Right hindlimb (tissue), 1 donor: Measurements from ENCODE around the gene GMCL2.
"Not testable (repeated sequence)": the region's sequence is repeated elsewhere in the genome, so short reads cannot be mapped to it uniquely, and the experiment has no call there.

Experiments
- DNase-seq: peaks from one replicate; pipeline ENCODE4 v3.0.0-alpha.2; 2018

Gene GMCL2

GRCh38 chr5:178205749-178206047 is 18.5 kb upstream of the GMCL2 start:
- no peak for DNase-seq

GRCh38 chr5:178204935-178205748 is 18.0 kb upstream of the GMCL2 start:
- DNase-seq, result peak; percentile 81

DNA sequence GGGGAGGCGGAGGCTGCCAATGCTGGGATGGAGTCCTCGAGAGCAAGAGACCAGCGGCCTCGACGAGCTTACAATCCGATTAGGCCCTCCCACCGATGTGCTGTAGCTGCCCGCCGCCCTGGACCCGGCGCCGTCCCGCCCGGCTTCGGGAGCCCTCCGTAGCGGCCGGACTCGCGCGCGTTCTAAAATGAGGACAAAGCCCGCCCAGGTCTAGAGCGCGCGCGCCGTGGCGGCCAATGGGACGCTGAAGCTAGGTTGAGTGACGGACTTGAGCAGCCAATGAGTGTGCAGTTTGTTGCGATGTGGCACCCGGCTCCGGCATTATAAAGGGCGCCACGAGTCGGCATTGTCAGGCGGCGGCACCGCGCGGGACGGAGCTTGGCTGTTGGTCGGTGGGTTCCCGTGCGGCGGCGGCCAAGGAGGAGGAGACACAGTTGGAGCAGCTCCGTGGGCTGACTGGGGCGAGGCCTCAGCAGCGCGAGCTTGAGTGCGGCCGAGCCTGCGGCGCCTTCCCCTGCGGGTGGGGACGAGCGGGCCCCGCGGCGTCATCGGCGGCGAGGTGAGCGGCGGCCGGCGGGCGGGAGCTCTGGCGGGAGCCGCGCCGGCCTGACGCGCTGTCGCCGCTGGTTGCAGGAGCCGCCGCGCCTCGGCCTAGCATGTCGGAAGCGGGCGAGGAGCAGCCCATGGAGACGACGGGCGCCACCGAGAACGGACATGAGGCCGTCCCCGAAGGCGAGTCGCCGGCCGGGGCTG is 17.2 kb upstream of the GMCL2 start, which contains the start of gene HNRNPAB:
Gene HNRNPAB, plus strand, starts transcription at position 352 of the 753 bp plus-strand sequence. Its CDS starts 305 bp downstream, at position 657.
- peak; percentile 96 for DNase-seq

DNA sequence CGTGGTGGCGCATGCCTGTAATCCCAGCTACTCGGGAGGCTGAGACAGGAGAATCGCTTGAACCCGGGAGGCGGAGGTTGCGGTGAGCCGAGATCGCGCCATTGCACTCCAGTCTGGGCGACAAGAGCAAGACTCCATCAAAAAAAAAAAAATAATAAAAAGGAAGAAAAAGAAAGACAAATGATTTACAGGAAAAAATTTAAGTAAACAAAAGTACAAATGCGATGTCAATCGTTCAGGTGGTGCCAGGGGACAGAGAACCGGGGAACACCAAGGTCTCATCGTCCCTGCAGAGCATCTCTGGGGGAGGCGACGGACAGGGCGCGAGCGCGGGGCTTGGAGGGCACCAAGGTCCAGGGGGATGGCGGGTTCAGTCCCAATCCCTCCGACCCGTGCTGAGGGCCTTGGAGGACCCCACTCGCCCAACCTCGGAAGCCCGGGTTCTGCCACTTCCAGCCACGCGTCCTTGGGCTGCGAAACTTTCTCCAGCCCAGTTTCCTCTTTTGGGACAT is 16.6 kb upstream of the GMCL2 start:
- DNase-seq, result no peak

DNA sequence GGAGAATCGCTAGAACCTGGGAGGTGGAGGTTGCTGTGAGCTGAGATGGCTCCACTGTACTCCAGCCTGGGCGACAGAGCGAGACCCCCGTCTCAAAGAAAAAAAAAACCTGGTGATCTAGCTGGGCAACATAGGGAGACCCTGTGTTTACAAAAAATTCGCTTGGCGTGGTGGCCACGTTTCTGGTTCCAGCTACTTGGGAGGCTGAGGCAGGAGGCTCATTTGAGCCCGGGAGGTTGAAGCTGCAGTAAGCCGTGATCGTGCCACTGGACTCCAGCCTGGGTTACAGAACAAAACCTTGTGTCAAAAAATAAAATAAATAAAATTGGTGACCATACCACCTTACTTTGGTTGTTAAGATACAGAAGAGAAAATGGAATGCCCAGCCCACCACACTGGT is 15.4 kb upstream of the GMCL2 start:
- DNase-seq, result no peak

DNA sequence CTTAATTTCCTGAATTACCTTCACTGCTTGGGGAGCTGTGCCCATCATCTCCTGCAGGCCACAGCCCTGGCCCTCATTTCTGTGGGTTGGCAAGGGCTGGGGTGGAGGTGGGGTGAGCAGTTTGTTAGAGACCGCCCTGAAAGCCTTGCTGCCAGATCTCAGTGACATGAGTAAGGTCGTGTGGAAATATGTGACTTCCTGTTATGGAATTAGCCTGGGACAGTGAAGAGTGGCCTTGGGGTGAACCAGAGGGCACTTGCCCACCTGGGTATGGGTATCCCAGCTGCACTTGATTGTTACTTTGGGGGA is 14.7 kb upstream of the GMCL2 start:
- no peak for DNase-seq

- DNase-seq, result no peak
These were observed 14.2 kb upstream of the GMCL2 start for GRCh38 chr5:178201221-178201926.

- no peak for DNase-seq
These were observed 12.6 kb upstream of the GMCL2 start for GRCh38 chr5:178199581-178200434.

DNA sequence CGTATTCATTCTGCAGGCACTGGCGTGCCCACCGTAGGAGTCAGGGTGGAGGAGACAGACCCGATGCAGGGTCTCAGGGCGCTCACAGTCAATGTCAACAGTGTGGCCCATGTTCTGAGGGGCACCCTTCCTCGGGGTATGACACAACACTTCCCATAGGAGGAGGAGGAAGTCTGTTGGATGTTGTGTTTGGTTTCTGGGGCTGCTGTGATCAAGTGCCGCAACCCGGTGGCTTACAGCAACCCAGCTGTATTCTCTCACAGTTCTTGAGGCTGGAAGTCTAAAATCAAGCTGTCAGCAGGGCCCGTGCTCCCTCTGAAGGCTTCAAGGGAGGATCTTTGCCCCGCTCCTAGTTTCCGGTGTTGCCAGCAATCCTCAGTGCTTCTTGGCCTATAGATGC is 11.5 kb upstream of the GMCL2 start:
- DNase-seq, result no peak

DNA sequence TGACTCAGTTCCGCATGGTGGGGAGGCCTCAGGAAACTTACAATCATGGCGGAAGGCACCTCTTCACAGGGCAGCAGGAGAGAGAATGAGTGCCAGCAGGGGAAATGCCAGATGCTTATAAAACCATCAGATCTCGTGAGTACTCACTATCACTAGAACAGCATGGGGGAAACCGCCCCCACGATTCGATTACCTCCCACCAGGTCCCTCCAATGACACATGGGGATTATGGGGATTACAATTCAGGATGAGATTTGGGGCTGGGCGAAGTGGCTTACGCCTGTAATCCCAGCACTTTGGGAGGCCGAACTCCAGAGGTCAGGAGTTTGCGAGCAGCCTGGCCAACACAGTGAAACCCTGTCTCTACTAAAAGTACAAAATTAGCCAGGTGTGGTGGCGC is 11.0 kb upstream of the GMCL2 start:
- not testable (repeated sequence) for DNase-seq

- no peak for DNase-seq
These were observed 9.8 kb upstream of the GMCL2 start for GRCh38 chr5:178196986-178197385.

- no peak for DNase-seq
These were observed 9.2 kb upstream of the GMCL2 start for GRCh38 chr5:178196281-178196812.

- DNase-seq, result no peak
These were observed 6.9 kb upstream of the GMCL2 start for GRCh38 chr5:178194026-178194425.

- DNase-seq, result no peak
These were observed 6.2 kb upstream of the GMCL2 start for GRCh38 chr5:178193251-178193809.

DNA sequence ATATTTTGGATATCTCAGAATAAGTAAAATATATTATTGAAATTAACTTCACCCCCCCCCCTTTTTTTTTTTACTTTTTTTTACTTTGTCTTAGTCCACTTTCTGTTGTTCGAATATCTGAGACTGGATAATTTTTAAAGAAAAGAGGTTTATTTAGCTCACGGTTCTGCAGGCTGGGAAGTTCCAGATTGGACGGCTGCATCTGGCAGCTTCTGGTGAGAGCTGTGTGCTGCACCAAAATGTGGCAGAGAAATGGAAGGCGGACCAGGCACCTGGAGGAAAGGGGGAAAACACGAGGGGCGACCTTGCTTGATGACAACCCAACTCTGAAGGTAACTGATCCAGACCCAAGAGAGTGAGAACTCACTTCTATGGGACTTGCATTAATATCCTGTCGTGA is 5.6 kb upstream of the GMCL2 start:
- DNase-seq, result no peak

DNA sequence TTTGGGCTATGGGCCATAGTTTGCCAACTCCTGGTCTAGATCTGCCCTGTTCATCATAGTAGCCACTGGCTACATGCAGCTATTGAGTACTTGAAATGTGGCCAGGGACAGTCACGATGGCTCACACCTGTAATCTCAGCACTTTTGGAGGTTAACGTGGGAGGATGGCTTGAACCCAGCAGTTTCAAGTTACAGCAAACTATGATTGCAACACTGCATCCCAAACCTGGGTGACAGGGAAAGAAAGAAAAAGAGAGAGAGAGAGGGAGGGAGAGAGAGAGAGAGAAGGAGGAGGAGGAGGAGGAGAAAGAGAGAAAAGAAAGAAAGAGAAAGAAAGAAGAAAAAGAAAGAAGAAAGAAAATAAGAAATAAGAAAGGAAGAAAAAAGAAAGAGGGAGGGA is 5.1 kb upstream of the GMCL2 start:
- DNase-seq, result no peak

GRCh38 chr5:178191661-178192060 is 4.5 kb upstream of the GMCL2 start:
- DNase-seq, result no peak

DNA sequence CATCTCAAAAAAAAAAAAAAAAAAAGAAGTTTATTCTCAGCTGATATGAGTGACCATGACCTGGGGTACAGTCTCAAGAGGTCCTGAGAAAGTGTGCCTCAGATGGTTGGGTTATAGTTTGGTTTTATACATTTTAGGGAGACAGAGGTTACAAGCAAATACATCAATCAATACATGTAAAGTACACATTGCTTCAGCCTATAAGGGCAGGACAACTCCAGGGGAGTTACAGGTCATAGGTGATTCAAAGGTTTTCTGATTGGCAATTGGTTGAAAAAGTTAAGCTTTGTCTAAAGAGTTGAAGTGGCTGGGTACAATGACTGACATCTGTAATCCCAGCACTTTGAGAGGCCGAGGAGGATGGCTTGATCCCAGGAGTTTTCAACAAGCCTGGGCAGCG is 2.3 kb upstream of the GMCL2 start:
- DNase-seq, result no peak

GRCh38 chr5:178186427-178186826 is 744 bp downstream of the GMCL2 start:
- DNase-seq, result no peak

GRCh38 chr5:178182158-178182876 is 4.9 kb downstream of the GMCL2 start:
- DNase-seq, result no peak

DNA sequence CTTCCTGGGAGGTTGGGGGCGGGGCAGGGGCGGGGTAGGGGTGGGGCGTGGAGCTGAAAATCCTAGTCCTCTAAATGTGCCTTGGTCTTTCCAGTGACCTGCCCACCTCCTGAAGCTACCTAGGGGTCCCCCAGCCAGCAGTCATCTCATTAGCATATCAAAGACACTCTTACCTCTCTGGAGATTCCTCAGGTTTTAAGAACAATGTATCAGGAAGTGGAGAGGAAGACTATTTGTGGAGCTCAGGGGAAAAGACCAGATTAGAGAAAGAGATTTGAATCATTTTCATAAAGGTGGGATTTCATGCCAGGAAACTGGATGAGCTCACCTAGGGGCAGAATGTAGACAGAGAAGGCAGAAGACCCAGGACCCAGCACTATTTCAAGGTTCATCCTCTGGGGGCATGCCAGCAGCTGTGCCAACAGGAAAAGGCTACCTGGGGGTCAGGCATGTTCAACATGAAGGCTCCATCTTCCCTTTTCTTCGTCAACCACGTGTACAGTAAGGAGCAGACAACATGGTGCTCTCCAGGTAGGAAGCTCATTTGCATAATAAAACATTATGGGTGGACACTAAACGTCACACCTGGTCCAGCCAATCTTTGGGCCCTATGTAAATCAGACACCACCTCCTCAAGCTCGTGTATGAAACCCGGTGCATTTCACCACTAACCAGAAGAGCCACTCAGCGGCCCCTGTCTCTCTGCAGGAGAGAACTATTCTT is 6.9 kb downstream of the GMCL2 start:
- no peak for DNase-seq
